HG03521 (cell line): ENCODE data around the gene MAS1.
A peak's percentile ranks its signal among the peaks of the same experiment; 100 is the strongest.
"Not testable (repeated sequence)": the region's sequence is repeated elsewhere in the genome, so short reads cannot be mapped to it uniquely, and the experiment has no call there.

ENCODE experiments used
- ATAC-seq: cut with Tn5 transposase; IDR thresholded peaks from one replicate; pipeline ENCODE4 v1.9.1; 2021; ENCODE audit warnings: mild to moderate bottlenecking, moderate library complexity; ENCODE audit not compliant: unreplicated experiment

MAS1 gene

GRCh38 chr6:159915397-159915796 is 24.6 kb downstream of the MAS1 start:
- no peak for ATAC-seq

- no peak for ATAC-seq
Measured at GRCh38 chr6:159916237-159916636, 25.4 kb downstream of the MAS1 start.

- ATAC-seq, result no peak
Measured at GRCh38 chr6:159916752-159917151, 26.0 kb downstream of the MAS1 start.

GRCh38 chr6:159919011-159919511 is 28.3 kb downstream of the MAS1 start:
- ATAC-seq, result no peak

GRCh38 chr6:159919800-159920199 is 29.0 kb downstream of the MAS1 start:
- no peak for ATAC-seq

GRCh38 chr6:159924150-159924549 is 33.4 kb downstream of the MAS1 start:
- ATAC-seq, result not testable (repeated sequence)

- ATAC-seq, result no peak
Measured at GRCh38 chr6:159926542-159927203, 35.9 kb downstream of the MAS1 start.

- ATAC-seq, result peak; percentile 37
Measured at GRCh38 chr6:159929819-159930218, 39.0 kb downstream of the MAS1 start.

- ATAC-seq, result peak; percentile 86
Measured at GRCh38 chr6:159931112-159931511, 40.3 kb downstream of the MAS1 start.

DNA sequence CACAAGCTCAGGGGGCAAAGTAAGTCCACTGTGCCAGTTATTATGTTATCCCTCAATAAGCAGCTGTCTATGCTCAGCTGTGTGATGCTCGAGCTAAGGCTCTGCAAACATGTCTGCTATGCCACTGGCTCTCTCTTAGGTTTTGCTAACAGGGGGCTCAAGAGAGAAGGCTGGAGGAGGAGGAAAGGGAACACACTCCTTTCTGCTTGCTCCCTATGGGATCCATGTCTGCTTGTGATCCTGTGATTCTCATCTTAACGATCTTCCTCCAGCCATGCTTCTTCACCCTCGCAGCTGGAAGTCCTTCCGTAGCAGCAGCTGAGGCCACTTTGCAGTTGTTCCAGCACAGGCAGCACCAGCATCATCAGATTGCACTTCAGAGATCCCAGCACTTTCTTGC is 41.1 kb downstream of the MAS1 start:
- ATAC-seq, result no peak

GRCh38 chr6:159933077-159933476 is 42.3 kb downstream of the MAS1 start:
- ATAC-seq, result no peak

DNA sequence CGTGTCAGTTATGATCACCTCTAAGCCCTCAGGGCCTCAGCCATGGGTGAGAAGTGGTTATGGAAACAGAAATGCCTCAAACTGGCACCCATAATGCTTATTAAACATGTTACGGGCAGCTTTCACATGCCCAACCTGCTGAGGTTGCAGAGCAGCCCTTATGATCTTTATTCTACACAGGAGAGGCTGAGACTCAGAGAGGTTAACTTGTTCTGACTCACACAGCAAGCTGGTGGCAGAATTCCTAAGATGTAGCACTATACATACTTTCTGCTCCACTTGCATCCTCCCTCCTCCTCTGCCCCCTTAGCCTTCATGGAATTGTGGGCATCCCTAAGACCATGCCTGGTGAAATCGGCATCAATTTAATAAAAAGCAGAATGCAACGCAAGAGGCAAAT is 43.4 kb downstream of the MAS1 start:
- ATAC-seq, result no peak

GRCh38 chr6:159935065-159935464 is 44.3 kb downstream of the MAS1 start:
- ATAC-seq, result no peak

GRCh38 chr6:159935633-159936032 is 44.8 kb downstream of the MAS1 start:
- ATAC-seq, result no peak

DNA sequence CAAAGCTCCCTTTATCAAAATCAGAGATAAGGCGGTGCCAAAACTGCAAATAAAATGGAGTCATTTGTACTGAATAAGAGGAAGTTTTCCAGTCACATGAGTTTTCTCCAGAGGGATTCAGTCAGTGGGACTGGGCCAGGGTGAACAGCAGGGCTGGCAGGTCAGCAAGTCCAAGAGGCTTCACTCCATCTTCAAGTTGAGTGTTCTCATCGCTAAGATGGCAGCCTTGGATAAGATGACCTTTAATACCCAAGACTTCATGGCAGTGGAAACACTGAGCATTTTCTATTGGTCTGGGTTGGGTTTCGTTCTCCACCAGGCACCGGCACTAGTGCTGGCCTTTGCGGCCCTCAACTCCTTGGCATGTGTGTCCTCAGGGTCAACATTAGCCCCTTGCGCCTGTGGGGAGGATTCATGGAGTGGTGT is 48.8 kb downstream of the MAS1 start:
- ATAC-seq, result no peak
